GM18858 (cell line): ENCODE measurements around the gene DIS3.
A peak's percentile ranks its signal among the peaks of the same experiment; 100 is the strongest.
"Not testable (repeated sequence)": the region's sequence is repeated elsewhere in the genome, so short reads cannot be mapped to it uniquely, and the experiment has no call there.

Source experiments
- ATAC-seq: cut with Tn5 transposase; IDR thresholded peaks from one replicate; pipeline ENCODE4 v1.9.1; 2021; ENCODE audit not compliant: unreplicated experiment

The DIS3 gene, protein sequence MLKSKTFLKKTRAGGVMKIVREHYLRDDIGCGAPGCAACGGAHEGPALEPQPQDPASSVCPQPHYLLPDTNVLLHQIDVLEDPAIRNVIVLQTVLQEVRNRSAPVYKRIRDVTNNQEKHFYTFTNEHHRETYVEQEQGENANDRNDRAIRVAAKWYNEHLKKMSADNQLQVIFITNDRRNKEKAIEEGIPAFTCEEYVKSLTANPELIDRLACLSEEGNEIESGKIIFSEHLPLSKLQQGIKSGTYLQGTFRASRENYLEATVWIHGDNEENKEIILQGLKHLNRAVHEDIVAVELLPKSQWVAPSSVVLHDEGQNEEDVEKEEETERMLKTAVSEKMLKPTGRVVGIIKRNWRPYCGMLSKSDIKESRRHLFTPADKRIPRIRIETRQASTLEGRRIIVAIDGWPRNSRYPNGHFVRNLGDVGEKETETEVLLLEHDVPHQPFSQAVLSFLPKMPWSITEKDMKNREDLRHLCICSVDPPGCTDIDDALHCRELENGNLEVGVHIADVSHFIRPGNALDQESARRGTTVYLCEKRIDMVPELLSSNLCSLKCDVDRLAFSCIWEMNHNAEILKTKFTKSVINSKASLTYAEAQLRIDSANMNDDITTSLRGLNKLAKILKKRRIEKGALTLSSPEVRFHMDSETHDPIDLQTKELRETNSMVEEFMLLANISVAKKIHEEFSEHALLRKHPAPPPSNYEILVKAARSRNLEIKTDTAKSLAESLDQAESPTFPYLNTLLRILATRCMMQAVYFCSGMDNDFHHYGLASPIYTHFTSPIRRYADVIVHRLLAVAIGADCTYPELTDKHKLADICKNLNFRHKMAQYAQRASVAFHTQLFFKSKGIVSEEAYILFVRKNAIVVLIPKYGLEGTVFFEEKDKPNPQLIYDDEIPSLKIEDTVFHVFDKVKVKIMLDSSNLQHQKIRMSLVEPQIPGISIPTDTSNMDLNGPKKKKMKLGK

GRCh38 chr13:72781451-72782439, at the start of gene DIS3, which contains the start of gene PIBF1:
Gene DIS3 (minus strand): TSS chr13:72781900. CDS start chr13:72781832, 68 bp downstream.
Gene PIBF1 (plus strand): TSS chr13:72782133. CDS start chr13:72783470, 1,337 bp downstream.
- ATAC-seq = peak; percentile 96

- ATAC-seq = no peak
Observed at GRCh38 chr13:72823724-72824123, 42.0 kb upstream of the DIS3 start.

GRCh38 chr13:72823081-72823480, 41.4 kb upstream of the DIS3 start:
- ATAC-seq = no peak

GRCh38 chr13:72820898-72821279, 39.2 kb upstream of the DIS3 start:
- ATAC-seq = no peak

- no peak for ATAC-seq
Observed at GRCh38 chr13:72820156-72820897, 38.6 kb upstream of the DIS3 start.

DNA sequence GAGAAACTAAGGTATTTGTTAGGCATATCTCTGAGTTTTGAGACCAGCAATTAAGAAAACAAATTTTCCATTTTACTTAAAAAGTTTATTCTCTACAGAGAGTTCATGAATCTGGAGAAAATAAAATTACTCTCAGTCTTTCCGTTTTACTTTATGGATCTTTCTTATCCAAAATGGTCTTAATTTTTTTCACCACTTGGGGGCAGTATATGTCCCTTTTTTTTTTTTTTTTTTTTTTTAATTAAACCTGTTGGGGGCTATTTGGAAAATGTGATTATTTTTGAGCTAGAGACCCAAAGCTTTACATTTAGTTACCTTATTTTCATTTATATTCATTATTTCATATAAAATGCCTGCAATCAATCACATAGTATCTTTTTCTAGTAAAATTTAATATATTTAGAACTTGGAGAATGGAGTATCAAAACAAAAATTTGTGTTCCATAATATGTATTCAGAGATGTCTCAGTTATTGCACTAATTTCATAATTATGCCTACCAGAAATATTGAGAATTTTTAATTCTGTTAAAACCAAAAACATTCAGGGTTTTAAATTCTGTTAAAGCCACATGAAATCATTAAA, 27.3 kb upstream of the DIS3 start:
- no peak for ATAC-seq

DNA sequence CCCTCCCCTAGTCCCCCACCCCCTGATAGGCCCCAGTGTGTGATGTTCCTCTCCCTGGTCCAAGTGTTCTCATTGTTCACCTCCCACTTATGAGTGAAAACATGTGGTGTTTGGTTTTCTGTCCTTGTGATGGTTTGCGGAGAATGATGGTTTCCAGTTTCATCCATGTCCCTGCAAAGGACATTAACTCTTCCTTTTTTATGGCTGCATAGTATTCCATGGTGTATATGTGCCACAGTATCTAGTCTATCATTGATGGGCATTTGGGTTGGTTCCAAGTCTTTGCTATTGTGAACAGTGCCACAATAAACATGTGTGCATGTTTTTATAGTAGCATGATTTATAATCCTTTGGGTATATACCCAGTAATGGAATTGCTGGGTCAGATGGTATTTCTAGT, 24.8 kb upstream of the DIS3 start:
- ATAC-seq = not testable (repeated sequence)

- ATAC-seq = no peak
Observed at GRCh38 chr13:72805676-72806346, 24.1 kb upstream of the DIS3 start.

DNA sequence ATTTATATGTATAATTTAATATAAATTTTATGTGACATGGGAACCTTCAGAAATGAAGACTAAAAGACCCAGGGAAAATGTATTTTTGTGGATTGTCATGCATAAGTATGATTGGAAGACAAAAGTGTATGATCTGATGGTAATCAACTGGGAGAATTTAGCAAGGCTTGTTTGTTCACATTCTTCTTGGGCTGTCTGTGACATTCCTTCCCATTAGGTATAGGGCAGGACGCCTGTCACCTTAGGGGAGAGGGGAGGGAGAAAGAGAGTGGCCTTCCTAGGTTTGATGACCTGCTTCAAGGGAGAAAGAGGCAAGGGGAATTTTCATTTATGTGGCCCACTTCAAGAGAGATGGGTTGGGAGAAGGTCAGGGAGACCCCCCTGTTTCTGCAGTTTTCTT, 22.6 kb upstream of the DIS3 start:
- no peak for ATAC-seq

- no peak for ATAC-seq
Observed at GRCh38 chr13:72798817-72799216, 17.1 kb upstream of the DIS3 start.

DNA sequence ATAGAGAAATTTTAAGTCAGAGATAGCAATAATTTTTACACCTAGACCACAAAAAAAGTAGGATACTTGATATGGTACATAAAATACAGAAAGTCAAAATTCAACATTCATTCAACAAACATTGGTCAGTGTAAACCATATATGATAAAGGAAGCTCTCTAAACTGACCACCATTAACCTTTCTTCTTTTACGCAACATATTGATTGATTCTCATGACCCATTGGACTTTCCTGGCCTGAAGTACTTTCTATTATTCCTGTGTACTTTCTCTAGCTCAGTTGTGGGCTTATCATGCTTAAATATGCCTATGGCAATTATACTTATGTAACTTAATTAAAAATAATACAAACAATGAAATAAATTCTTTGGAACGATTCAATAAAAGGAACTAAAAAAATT, 10.9 kb upstream of the DIS3 start:
- ATAC-seq = no peak

- no peak for ATAC-seq
Observed at GRCh38 chr13:72788831-72789230, 7.1 kb upstream of the DIS3 start.

DNA sequence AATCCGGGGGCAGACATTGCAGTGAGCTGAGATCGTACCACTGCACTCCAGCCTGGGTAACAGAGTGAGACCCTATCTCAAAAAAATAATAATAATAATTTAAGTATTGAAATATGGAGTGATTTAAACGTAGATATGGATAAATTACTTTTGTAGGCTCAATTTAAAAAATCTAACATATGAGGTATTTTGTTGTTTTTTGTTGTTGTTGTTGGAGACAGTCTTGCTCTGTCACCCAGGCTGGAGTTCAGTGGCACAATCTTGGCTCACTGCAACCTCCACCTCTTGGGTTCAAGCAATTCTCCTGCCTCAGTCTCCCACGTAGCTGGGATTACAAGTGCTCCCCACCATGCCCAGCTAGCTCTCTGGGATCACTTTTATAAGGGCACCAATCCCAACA, 3.0 kb upstream of the DIS3 start:
- not testable (repeated sequence) for ATAC-seq

GRCh38 chr13:72782717-72783116, 1.0 kb upstream of the DIS3 start:
- ATAC-seq = no peak

GRCh38 chr13:72774019-72774418, 7.7 kb downstream of the DIS3 start:
- no peak for ATAC-seq

DNA sequence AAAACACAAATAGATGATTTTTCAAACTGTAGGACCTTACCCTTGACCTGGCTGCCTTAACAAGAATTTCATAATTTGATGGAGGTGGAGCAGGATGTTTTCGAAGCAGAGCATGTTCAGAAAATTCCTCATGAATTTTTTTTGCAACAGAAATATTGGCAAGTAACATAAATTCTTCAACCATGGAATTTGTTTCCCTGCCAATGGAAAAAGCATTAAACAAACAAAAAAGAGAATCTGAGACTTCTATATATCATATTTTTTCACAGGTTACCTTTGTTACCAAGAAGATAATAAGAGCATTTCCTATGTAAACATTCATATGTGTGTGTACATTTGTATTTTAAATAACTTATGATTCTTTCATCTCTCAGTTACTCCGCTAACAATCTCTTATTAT, 18.3 kb downstream of the DIS3 start:
- no peak for ATAC-seq

DNA sequence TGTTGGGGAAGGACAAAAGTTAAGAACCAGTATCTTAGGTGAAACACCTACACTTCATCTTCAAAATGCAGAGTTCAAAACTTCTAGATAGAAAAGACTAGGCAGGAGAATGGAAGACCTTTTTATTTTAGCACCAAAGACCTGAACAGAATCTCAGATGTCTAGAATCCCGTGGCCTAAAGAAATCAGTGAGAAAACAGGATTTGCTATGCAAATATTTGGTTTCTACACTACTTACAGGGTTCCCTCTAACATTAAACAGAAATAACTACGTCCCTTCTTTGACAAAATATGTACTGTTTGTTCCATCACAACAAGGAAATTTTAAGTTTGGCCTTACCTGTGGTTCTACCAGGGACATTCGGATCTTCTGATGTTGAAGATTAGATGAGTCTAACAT, 21.5 kb downstream of the DIS3 start:
- no peak for ATAC-seq

- ATAC-seq = no peak
Observed at GRCh38 chr13:72757792-72758535, 23.7 kb downstream of the DIS3 start.
